H1 (cell line): ENCODE data around the gene RNU7-1. TPM values are rescaled to one million over a fixed set of nuclear protein-coding genes. Genes with fewer than 3 reads are reported as not detected.

Experiments
- CTCF ChIA-PET: fragments of 300-600 bp; sonication (Branson Sonifier 250); formaldehyde crosslinking; loops from one replicate; lab custom pipeline; 2021; ENCODE audit not compliant: partially characterized antibody; lab: Charles Lee
- POLR2A ChIA-PET: fragments of 300-600 bp; sonication (Branson Sonifier 250); formaldehyde crosslinking; loops from one replicate; lab custom pipeline; 2021; ENCODE audit warnings: inconsistent platforms; ENCODE audit not compliant: partially characterized antibody; lab: Charles Lee
- DNase-seq, 2 experiments: peaks; one replicate each; pipeline versions ENCODE4 v3.0.0 to v3.0.0-alpha.2; 2010 to 2022; ENCODE audit warnings: low spot score in 2 of 2, low read depth in 1 of 2, mixed read lengths in 1 of 2
- FAIRE-seq: peaks from 2 replicates; lab custom pipeline; 2011; peaks lifted over from hg19 to GRCh38; lab: Jason Lieb, UNC
- H2AFZ ChIP-seq: 2 replicates; pipeline ENCODE4 v1.8.1; 2012; ENCODE audit warnings: low read length, inconsistent platforms
- H2AK5ac ChIP-seq: 2 replicates; pipeline ENCODE4 v1.6.1; 2013; ENCODE audit warnings: low read depth, low read length
- H2BK120ac ChIP-seq: replicated peaks from 2 replicates; pipeline ENCODE3; 2013; ENCODE audit warnings: low read depth, low read length, inconsistent platforms
- H2BK12ac ChIP-seq: 2 replicates; pipeline ENCODE4 v1.6.1; 2013; ENCODE audit warnings: low read depth, low read length
- H2BK15ac ChIP-seq: 2 replicates; pipeline ENCODE4 v1.6.1; 2013; ENCODE audit warnings: low read length
- H2BK20ac ChIP-seq: 2 replicates; pipeline ENCODE4 v1.6.1; 2013; ENCODE audit warnings: low read length
- H2BK5ac ChIP-seq: 2 replicates; pipeline ENCODE4 v1.6.1; 2013; ENCODE audit warnings: low read depth, low read length
- H3K14ac ChIP-seq: 2 replicates; pipeline ENCODE4 v1.6.1; 2013; ENCODE audit warnings: inconsistent platforms; ENCODE audit not compliant: insufficient read length
- H3K18ac ChIP-seq: 2 replicates; pipeline ENCODE4 v1.6.1; 2013; ENCODE audit warnings: low read length; ENCODE audit errors: extremely low read depth
- H3K23ac ChIP-seq: 2 replicates; pipeline ENCODE4 v1.6.1; 2013; ENCODE audit warnings: inconsistent platforms; ENCODE audit not compliant: insufficient read length
- H3K23me2 ChIP-seq: 2 replicates; pipeline ENCODE4 v1.6.1; 2013; ENCODE audit warnings: low read depth, low read length
- H3K27ac ChIP-seq: 2 replicates; pipeline ENCODE4 v1.6.1; 2011; ENCODE audit warnings: low read depth, low read length, inconsistent platforms
- H3K27me3 ChIP-seq, 4 experiments: replicated peaks in 1 of 4; 1 replicate in 1 of 4; 2 replicates in 3 of 4; pipeline versions ENCODE4 v1.6.1 to v1.8.1; 2011 to 2013; ENCODE audit warnings: low read length in 3 of 4, mild to moderate bottlenecking in 3 of 4, inconsistent platforms in 2 of 4, mixed read lengths in 2 of 4, moderate library complexity in 1 of 4; ENCODE audit not compliant: control insufficient read depth in 3 of 4, insufficient read depth in 3 of 4; ENCODE audit errors: extremely low read depth in 1 of 4
- H3K36me3 ChIP-seq, 4 experiments: 2 replicates each; pipeline versions ENCODE4 v1.6.1 to v1.8.1; 2011 to 2013; ENCODE audit warnings: mild to moderate bottlenecking in 4 of 4, low read length in 3 of 4, moderate library complexity in 2 of 4, control low read depth in 1 of 4, inconsistent platforms in 1 of 4; ENCODE audit not compliant: insufficient read depth in 4 of 4, control insufficient read depth in 2 of 4
- H3K4ac ChIP-seq: replicated peaks from 2 replicates; pipeline ENCODE3; 2013; ENCODE audit warnings: low read length, low read depth, mixed read lengths, inconsistent platforms; ENCODE audit not compliant: insufficient read length
- H3K4me1 ChIP-seq, 4 experiments: replicated peaks in 1 of 4; 1 replicate in 1 of 4; 2 replicates in 3 of 4; pipeline versions ENCODE4 v1.6.1 to v1.8.1; 2011 to 2013; ENCODE audit warnings: low read length in 3 of 4, inconsistent platforms in 2 of 4, mixed read lengths in 1 of 4; ENCODE audit not compliant: insufficient read depth in 4 of 4, control insufficient read depth in 3 of 4
- H3K4me2 ChIP-seq, 2 experiments: 2 replicates each; pipeline versions ENCODE4 v1.6.1 to v1.8.1; 2011 to 2013; ENCODE audit warnings: low read depth in 2 of 2, low read length in 2 of 2, control low read depth in 1 of 2, inconsistent platforms in 1 of 2, mild to moderate bottlenecking in 1 of 2; ENCODE audit not compliant: insufficient read depth in 1 of 2
- H3K4me3 ChIP-seq, 4 experiments: fragments of 200-600, 300-600 bp in 1 of 4; sonication (generic), shearing (Covaris generic), sonication (Bioruptor Twin) in 1 of 4; 2 replicates each; pipeline versions ENCODE4 v1.5.1 to v1.8.1; 2011 to 2016; ENCODE audit warnings: low read length in 4 of 4, low read depth in 3 of 4, control low read depth in 2 of 4, inconsistent platforms in 2 of 4, mild to moderate bottlenecking in 2 of 4, mixed read lengths in 1 of 4, moderate library complexity in 1 of 4; ENCODE audit not compliant: insufficient read depth in 2 of 4; ENCODE audit errors: extremely low read depth in 1 of 4
- H3K56ac ChIP-seq: replicated peaks from 2 replicates; pipeline ENCODE3; 2013; ENCODE audit warnings: low read depth, mild to moderate bottlenecking, mixed read lengths, low read length, inconsistent platforms; ENCODE audit not compliant: insufficient read length
- H3K79me1 ChIP-seq: 2 replicates; pipeline ENCODE4 v1.6.1; 2013; ENCODE audit warnings: low read depth, low read length, control low read depth
- H3K79me2 ChIP-seq, 2 experiments: 2 replicates each; pipeline versions ENCODE4 v1.6.1 to v1.8.1; 2012 to 2013; ENCODE audit warnings: low read length in 2 of 2, mild to moderate bottlenecking in 2 of 2, inconsistent platforms in 1 of 2; ENCODE audit not compliant: insufficient read depth in 2 of 2, control insufficient read depth in 1 of 2
- H3K9ac ChIP-seq, 4 experiments: replicated peaks in 1 of 4; 1 replicate in 1 of 4; 2 replicates in 3 of 4; pipeline versions ENCODE4 v1.6.1 to v1.8.1; 2011 to 2013; ENCODE audit warnings: low read depth in 3 of 4, low read length in 3 of 4, control low read depth in 2 of 4, mild to moderate bottlenecking in 2 of 4, moderate library complexity in 2 of 4, inconsistent platforms in 1 of 4; ENCODE audit errors: extremely low read depth in 1 of 4
- H3K9me3 ChIP-seq, 2 experiments: 2 replicates each; pipeline versions ENCODE4 v1.6.1 to v1.8.1; 2012 to 2013; ENCODE audit warnings: mild to moderate bottlenecking in 2 of 2, moderate library complexity in 2 of 2, control low read depth in 1 of 2, inconsistent platforms in 1 of 2, low read depth in 1 of 2, low read length in 1 of 2, mixed read lengths in 1 of 2; ENCODE audit not compliant: insufficient read depth in 2 of 2
- H4K20me1 ChIP-seq, 2 experiments: replicated peaks in 1 of 2; 2 replicates each; pipeline versions ENCODE3 to v1.8.1; 2011 to 2013; ENCODE audit warnings: inconsistent platforms in 2 of 2, low read length in 2 of 2, mild to moderate bottlenecking in 1 of 2; ENCODE audit not compliant: insufficient read depth in 2 of 2, control insufficient read depth in 1 of 2
- H4K5ac ChIP-seq: 2 replicates; pipeline ENCODE4 v1.6.1; 2013; ENCODE audit warnings: low read length, low read depth, mixed read lengths, inconsistent platforms; ENCODE audit not compliant: insufficient read length
- H4K8ac ChIP-seq: 2 replicates; pipeline ENCODE4 v1.8.0; 2013; ENCODE audit warnings: mild to moderate bottlenecking, moderate library complexity, low read length, inconsistent platforms; ENCODE audit not compliant: insufficient read depth; ENCODE audit errors: extremely low read depth
- H4K91ac ChIP-seq: replicated peaks from 2 replicates; pipeline ENCODE3; 2013; ENCODE audit warnings: low read length, mixed read lengths, inconsistent platforms; ENCODE audit not compliant: insufficient read length
- CHD1 ChIP-seq: IDR thresholded peaks from 2 replicates; pipeline ENCODE4 v1.6.1; 2012; ENCODE audit warnings: low read depth, low read length, improper control_type of control experiment
- HDAC2 ChIP-seq, 2 experiments: fragments of 300-600 bp in 1 of 2; sonication (generic) in 1 of 2; IDR thresholded peaks; 2 replicates each; pipeline ENCODE4 v1.6.1; 2011 to 2012; ENCODE audit warnings: low read depth in 2 of 2, low read length in 2 of 2, mild to moderate bottlenecking in 2 of 2, moderate library complexity in 2 of 2, borderline replicate concordance in 1 of 2, inconsistent platforms in 1 of 2
- RFX5 ChIP-seq: IDR thresholded peaks from 2 replicates; pipeline ENCODE4 v1.6.1; 2011; ENCODE audit warnings: low read depth, low read length, improper control_type of control experiment, borderline replicate concordance
- RXRA ChIP-seq: IDR thresholded peaks from 2 replicates; pipeline ENCODE4 v1.6.1; 2011; ENCODE audit warnings: low read depth, mild to moderate bottlenecking, low read length, moderate library complexity; ENCODE audit not compliant: insufficient read depth
- SAP30 ChIP-seq: fragments of 300-600 bp; sonication (generic); IDR thresholded peaks from 2 replicates; pipeline ENCODE4 v1.7.1; 2012; ENCODE audit warnings: low read length, moderate library complexity, mild to moderate bottlenecking, inconsistent platforms; ENCODE audit not compliant: insufficient read depth, insufficient replicate concordance
- TAF7 ChIP-seq: optimal IDR thresholded peaks from 2 replicates; pipeline ENCODE3; 2011; ENCODE audit warnings: low read depth, mild to moderate bottlenecking, inconsistent platforms, low read length, moderate library complexity, borderline replicate concordance
- TEAD4 ChIP-seq: IDR thresholded peaks from 2 replicates; pipeline ENCODE4 v1.6.1; 2012; ENCODE audit warnings: low read depth, low read length, inconsistent platforms, mixed read lengths
- WGBS, 2 experiments: shearing (Covaris generic) in 1 of 2; methylation state at CpG; one replicate each; pipeline versions ENCODE4 v1.1.6 to v1.1.7; 2013 to 2015; ENCODE audit warnings: low lambda C conversion rate in 2 of 2, mixed read lengths in 2 of 2, inconsistent platforms in 1 of 2, low coverage in 1 of 2, missing lambda C conversion rate in 1 of 2; ENCODE audit not compliant: insufficient replicate concordance in 2 of 2, insufficient coverage in 1 of 2, insufficient read length in 1 of 2; ENCODE audit errors: extremely low coverage in 1 of 2, missing lambda C conversion rate in 1 of 2; 5-methylcytosine and 5-hydroxymethylcytosine counted together
- polyA plus RNA-seq, 7 experiments: library from polyadenylated mRNA; depleted of rRNA in 3 of 7; stranded (reverse) in 5 of 7; unstranded in 2 of 7; fragments of >200 nt in 5 of 7; fragments of 200-250 nt in 2 of 7; gene quantifications; 1 replicate in 5 of 7; 2 replicates in 1 of 7; 4 replicates in 1 of 7; pipeline versions ENCODE4 v1.2.1 to v1.2.3, GENCODE V29; 2011 to 2013; ENCODE audit warnings: missing spikeins in 2 of 7, mixed read lengths in 2 of 7
- total RNA-seq: library from RNA; stranded (reverse); fragmentation: NEBNext Ultra II Directional; extraction: Animal tissue kit (Norgen Biotek cat#: 25700); gene quantifications from 2 replicates; pipeline ENCODE4 v1.2.1, GENCODE V29; 2021
- TF ChIP-seq, protein P1 (sequence below): IDR thresholded peaks from 2 replicates; pipeline ENCODE4 v1.6.1; 2012; ENCODE audit warnings: inconsistent platforms

Gene RNU7-1
- total and polyA plus RNA-seq, 2 of the 8 experiments (the other 6 are each of a cell fraction or from before 2014, with no cell fraction given): not detected

- Histone ChIP-seq H3K9me3 (no peaks in the 10 kb centered on the region), H3K4ac (no peak overlapping the region), H3K27ac (peak overlapping the region; percentile 43; the same call in 1 of the 2 replicates), H3K36me3 (peaks cover 0 to 6% (median 1%) of the 10 kb centered on the region in 4 experiments; a peak in 3 of 8 replicates), H3K4me1 (peaks cover 6 to 21% (median 14%) of the 10 kb centered on the region in 4 experiments), H2BK5ac (peak overlapping the region; percentile 75; the same call in 1 of the 2 replicates), H3K23me2 (peaks cover 11% of the 10 kb centered on the region), H3K27me3 (no peaks in the 10 kb centered on the region), H4K5ac (peak overlapping the region; percentile 38), H2AK5ac (no peak overlapping the region), H4K20me1 (peaks cover 0 to under 1% of the 10 kb centered on the region in 2 experiments), H2BK12ac (peak overlapping the region; percentile 35; the same call in 1 of the 2 replicates), H2BK15ac (no peak overlapping the region; the same call in 1 of the 2 replicates), H3K4me2 (peak overlapping the region; percentile 56 to 84), H3K18ac (peak overlapping the region; percentile 62), H3K23ac (no peak overlapping the region), H3K56ac (no peak overlapping the region), H2BK120ac (no peak overlapping the region), H4K8ac (0 out of 2 replicates have a peak overlapping the region, but pooled peaks have one; percentile 30), H3K4me3 (peak overlapping the region; percentile 47 to 68 (median 50)), H3K79me2 (no peaks in the 10 kb centered on the region; a peak in 1 of 4 replicates), H3K14ac (no peak overlapping the region), H3K79me1 (peaks cover 5% of the 10 kb centered on the region), H3K9ac (peak overlapping the region in 3 of 4 experiments; percentile 2 to 43 (median 8); a peak in 3 of 7 replicates), H2BK20ac (no peak overlapping the region; the same call in 1 of the 2 replicates), H4K91ac (no peak overlapping the region), H2AFZ (no peak overlapping the region)
- ChIA-PET POLR2A (interaction anchor here (0.6 to 44.0 kb wide), 14 partner anchors 23 to 567 kb away, joined by 3 to 1596 read pairs (median 8); partner anchors contain the start of genes ATN1, C1RL, CDCA3 and EMG1), CTCF (interaction anchor here (0.6 to 20.2 kb wide), 22 partner anchors 10 to 693 kb away, joined by 3 to 277 read pairs (median 4); partner anchors contain the start of genes ATN1, C1RL, SPSB2 and TPI1)
- DNase-seq (peak in 1 of 2 experiments; percentile 93), FAIRE-seq (no peak)
- WGBS, 2 experiments: 13% methylated on average over 25 of the region's 32 CpGs; no CpG with 5 or more reads in 1 of the 2 experiments
- TF ChIP-seq HDAC2 (IDR thresholded peaks at IDR 0.05; ENCODE audit: borderline replicate concordance in 1 of 2, low read depth in 2 of 2, low read length in 2 of 2) (0 out of 4 replicates have a peak, but pooled peaks of 1 of the 2 experiments have one; percentile 57), TEAD4 (no peak), RFX5 (peak; percentile 30; the same call in 1 of the 2 replicates), SAP30 (peak; percentile 44), CHD1 (no peak), RXRA (no peak), TAF7 (peak; percentile 36)
- TF ChIP-seq, protein P1, sequence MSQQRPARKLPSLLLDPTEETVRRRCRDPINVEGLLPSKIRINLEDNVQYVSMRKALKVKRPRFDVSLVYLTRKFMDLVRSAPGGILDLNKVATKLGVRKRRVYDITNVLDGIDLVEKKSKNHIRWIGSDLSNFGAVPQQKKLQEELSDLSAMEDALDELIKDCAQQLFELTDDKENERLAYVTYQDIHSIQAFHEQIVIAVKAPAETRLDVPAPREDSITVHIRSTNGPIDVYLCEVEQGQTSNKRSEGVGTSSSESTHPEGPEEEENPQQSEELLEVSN: 0 out of 2 replicates have a peak, but pooled peaks have one; percentile 20
These were observed 2.7 kb downstream of the RNU7-1 start for GRCh38 chr12:6946033-6946919.
